Uterus (tissue), 4 donors: ENCODE data around the gene RER1. TPM values are rescaled to one million over a fixed set of nuclear protein-coding genes. Genes with fewer than 3 reads are reported as not detected.

Experiments
- DNase-seq, 2 donors: peaks; one replicate each; pipeline ENCODE4 v3.0.0-alpha.2; 2019 to 2020
- H3K27ac ChIP-seq, 2 donors: fragments of 200-600 bp; sonication (generic); 1 replicate in 1 of 2; 2 replicates in 1 of 2; pipeline ENCODE4 v1.5.1; 2016 to 2018
- H3K27me3 ChIP-seq, 2 donors: fragments of 200-600 bp; sonication (generic); one replicate each; pipeline ENCODE4 v1.5.1; 2018 to 2019; ENCODE audit warnings: control low read depth in 1 of 2
- H3K36me3 ChIP-seq, 2 donors: fragments of 200-600 bp; sonication (generic); one replicate each; pipeline ENCODE4 v1.5.1; 2019; ENCODE audit warnings: control low read depth in 1 of 2
- H3K4me1 ChIP-seq, 2 donors: fragments of 200-600 bp; sonication (generic); one replicate each; pipeline ENCODE4 v1.5.1; 2018 to 2019; ENCODE audit warnings: control low read depth in 1 of 2
- H3K4me3 ChIP-seq, 2 donors: fragments of 200-600 bp; sonication (generic); 1 replicate in 1 of 2; 2 replicates in 1 of 2; pipeline ENCODE4 v1.5.1; 2018 to 2019; ENCODE audit warnings: mild to moderate bottlenecking in 1 of 2
- H3K9me3 ChIP-seq, 2 donors: fragments of 200-600 bp; sonication (generic); one replicate each; pipeline ENCODE4 v1.5.1; 2019; ENCODE audit warnings: control low read depth in 1 of 2
- CTCF ChIP-seq, 4 experiments: fragments of 200-600 bp in 2 of 4; fragments of 450-650 bp in 2 of 4; sonication (generic) in 2 of 4; IDR thresholded peaks; one replicate each; pipeline ENCODE4 v1.5.1; 2016 to 2019; ENCODE audit warnings: antibody characterized with exemption in 4 of 4, mild to moderate bottlenecking in 2 of 4, moderate library complexity in 1 of 4
- POLR2A ChIP-seq, 2 donors: fragments of 450-650 bp; IDR thresholded peaks; one replicate each; pipeline ENCODE4 v1.6.1; 2016; ENCODE audit warnings: antibody characterized with exemption in 2 of 2, mild to moderate bottlenecking in 1 of 2, moderate library complexity in 1 of 2
- intact Hi-C: fragments of 100-400 bp; cut with DNase I; formaldehyde crosslinking; loops from one replicate; pipeline ENCODE4 v1.15.1; 2023; ENCODE audit warnings: low total_unique reads
- total RNA-seq, 4 donors: library from RNA; depleted of rRNA in 3 of 4; stranded (reverse); fragments of >200 nt in 3 of 4; gene quantifications; one replicate each; pipeline versions ENCODE4 v1.1.0 to v1.2.4, GENCODE V29; 2014 to 2023
- donor health status: DM: yes; HTN: yes; CAD: no.

RER1 gene
- total RNA-seq, 4 donors from 2014 or later: 34.1 to 105 (median 57.3) TPM

- H3K27ac ChIP-seq: no peak overlapping the region
- DNase-seq: no peak
- peaks cover 5% of the 10 kb centered on the region in 2 donors for H3K27me3 ChIP-seq
- TF ChIP-seq CTCF (IDR thresholded peaks at IDR 0.05): no peak
- H3K36me3 ChIP-seq: no peaks in the 10 kb centered on the region
- intact Hi-C loops: no loop called here
- no peaks in the 10 kb centered on the region for H3K9me3 ChIP-seq
- peaks cover 0 to 8% of the 10 kb centered on the region in 2 donors for H3K4me1 ChIP-seq
- H3K4me3 ChIP-seq: no peak overlapping the region
These were observed 51.0 kb downstream of the RER1 start for GRCh38 chr1:2442661-2443060.

- TF ChIP-seq CTCF (IDR thresholded peaks at IDR 0.05): no peak
- no peak for TF ChIP-seq POLR2A (IDR thresholded peaks at IDR 0.05)
- Histone ChIP-seq H3K4me1 (peaks cover 0 to 8% of the 10 kb centered on the region in 2 donors), H3K4me3 (no peak overlapping the region), H3K27me3 (peaks cover 5% of the 10 kb centered on the region in 2 donors), H3K36me3 (no peaks in the 10 kb centered on the region), H3K27ac (no peak overlapping the region), H3K9me3 (no peaks in the 10 kb centered on the region)
- intact Hi-C loops: no loop called here
- no peak for DNase-seq
These were observed 51.9 kb downstream of the RER1 start for GRCh38 chr1:2443277-2444137.

GRCh38 chr1:2444138-2444591 lies 52.5 kb downstream of the RER1 start:
- no peaks in the 10 kb centered on the region for H3K36me3 ChIP-seq
- H3K27me3 ChIP-seq: peaks cover 5% of the 10 kb centered on the region in 2 donors
- DNase-seq: no peak
- H3K9me3 ChIP-seq: no peaks in the 10 kb centered on the region
- intact Hi-C loops: no loop called here
- H3K27ac ChIP-seq: no peak overlapping the region
- TF ChIP-seq CTCF (IDR thresholded peaks at IDR 0.05): no peak
- no peak for TF ChIP-seq POLR2A (IDR thresholded peaks at IDR 0.05)
- no peak overlapping the region for H3K4me3 ChIP-seq
- H3K4me1 ChIP-seq: peaks cover 0 to 8% of the 10 kb centered on the region in 2 donors

GRCh38 chr1:2445162-2445822 lies 53.7 kb downstream of the RER1 start:
- intact Hi-C loops: no loop called here
- peaks cover 5% of the 10 kb centered on the region in 2 donors for H3K27me3 ChIP-seq

More at GRCh38 chr1:2445162-2445822, 53.7 kb downstream of the RER1 start:
- Histone ChIP-seq H3K36me3 (no peaks in the 10 kb centered on the region), H3K4me3 (no peak overlapping the region), H3K27ac (no peak overlapping the region), H3K4me1 (peaks cover 0 to 8% of the 10 kb centered on the region in 2 donors), H3K9me3 (no peaks in the 10 kb centered on the region)
- TF ChIP-seq CTCF (IDR thresholded peaks at IDR 0.05): no peak
- TF ChIP-seq POLR2A (IDR thresholded peaks at IDR 0.05): no peak
- DNase-seq: no peak
